Erythroblast (primary cell): ENCODE results near the gene EFNA4.

Source experiments
- GATA1 ChIP-seq: IDR thresholded peaks from 2 replicates; pipeline ENCODE4 v1.6.1; 2011; ENCODE audit warnings: low read depth, mild to moderate bottlenecking, control low read depth, low read length, moderate library complexity
- POLR2A ChIP-seq: IDR thresholded peaks from 2 replicates; pipeline ENCODE4 v1.6.1; 2011; ENCODE audit warnings: mild to moderate bottlenecking, low read length

- TF ChIP-seq POLR2A (no peak), GATA1 (no peak)
Observed at GRCh38 chr1:155107309-155108264, 44.0 kb downstream of the EFNA4 start.
